EL (cell line): Measurements from ENCODE around the gene CCL5.
A peak's percentile ranks its signal among the peaks of the same experiment; 100 is the strongest.

Experiments used
- DNase-seq: peaks from one replicate; pipeline ENCODE4 v3.0.0-alpha.2; 2016

Gene CCL5

DNA sequence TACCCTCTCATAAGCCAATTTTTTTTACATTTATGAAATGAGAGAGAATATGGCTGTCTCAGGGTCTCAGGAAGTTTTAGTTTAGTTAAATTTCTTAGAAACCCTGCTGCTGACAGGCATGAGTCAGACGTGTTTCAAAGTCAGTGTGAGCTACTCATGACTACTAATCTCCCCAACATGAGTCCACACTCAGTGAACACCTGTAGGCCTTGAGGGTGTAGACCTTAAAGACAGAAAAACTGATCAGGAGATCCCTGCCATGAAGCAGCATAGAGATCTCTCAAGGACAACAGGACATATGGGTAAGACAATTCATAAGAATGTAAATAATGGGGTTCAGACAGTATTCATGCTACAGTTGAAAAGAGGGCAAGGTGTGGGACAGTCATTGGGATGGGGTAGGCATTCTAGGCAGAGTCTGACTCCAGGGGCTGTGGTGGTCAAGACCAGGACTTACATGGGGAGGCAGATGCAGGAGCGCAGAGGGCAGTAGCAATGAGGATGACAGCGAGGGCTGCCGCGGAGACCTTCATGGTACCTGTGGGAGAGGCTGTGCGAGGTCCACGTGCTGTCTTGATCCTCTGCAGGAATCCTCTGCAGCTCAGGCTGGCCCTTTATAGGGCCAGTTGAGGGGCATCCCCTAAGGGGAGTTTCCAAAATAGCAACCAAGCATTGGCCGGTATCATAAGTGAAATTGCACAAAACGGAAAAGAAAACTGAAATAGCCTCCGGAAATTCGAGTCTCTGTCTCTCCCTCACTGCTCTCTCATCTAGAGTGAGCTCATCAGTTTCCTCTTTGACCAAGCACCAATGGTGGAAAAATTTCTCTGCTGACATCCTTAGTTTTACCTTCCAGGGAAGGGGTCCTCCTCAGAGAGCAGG, at the start of gene CCL5:
TSS of gene CCL5 (minus strand) at position 588 of the 882 bp plus-strand sequence.
- no peak for DNase-seq

DNA sequence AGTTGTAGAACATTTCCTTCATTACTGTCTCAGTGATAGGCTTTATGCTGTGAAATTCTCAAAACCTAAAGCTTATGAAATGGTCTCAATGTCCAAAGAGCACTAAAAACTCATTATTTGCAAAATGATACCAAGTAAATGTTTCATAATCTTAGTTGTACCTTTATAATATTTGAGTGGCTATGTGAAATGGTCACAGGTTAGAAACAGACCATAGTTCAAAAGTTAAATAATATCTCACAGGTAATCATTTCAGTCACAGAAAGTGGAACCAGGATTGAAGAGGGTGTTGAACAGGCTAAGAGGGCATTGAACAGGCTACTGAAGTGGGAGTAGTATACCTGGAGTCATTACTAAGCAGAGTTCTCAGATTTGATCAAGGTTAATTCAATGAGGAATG, 47.6 kb upstream of the CCL5 start:
- no peak for DNase-seq

DNA sequence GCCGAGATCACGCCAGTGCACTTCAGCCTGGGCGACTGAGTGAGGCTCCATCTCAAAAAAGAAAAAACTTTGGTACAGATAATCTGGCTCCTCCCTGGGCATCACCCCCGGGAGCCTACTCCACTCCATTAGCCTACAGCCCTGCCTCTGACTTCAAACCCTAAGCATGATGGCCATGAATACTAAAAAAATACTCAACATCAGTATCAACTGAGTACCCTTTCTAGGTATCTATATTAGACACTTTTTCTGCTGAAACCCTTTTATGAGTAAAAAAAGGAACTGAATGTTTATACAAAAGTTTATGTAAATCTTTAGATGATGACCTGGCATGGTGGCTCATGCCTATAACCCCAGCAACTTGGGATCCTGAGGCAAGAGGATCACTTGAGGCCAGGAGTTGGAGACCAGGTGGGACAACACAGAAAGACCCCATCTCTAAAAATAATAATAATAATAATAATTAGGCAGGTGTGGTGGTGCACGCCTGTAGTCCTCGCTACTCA, 43.5 kb upstream of the CCL5 start:
- no peak for DNase-seq

DNA sequence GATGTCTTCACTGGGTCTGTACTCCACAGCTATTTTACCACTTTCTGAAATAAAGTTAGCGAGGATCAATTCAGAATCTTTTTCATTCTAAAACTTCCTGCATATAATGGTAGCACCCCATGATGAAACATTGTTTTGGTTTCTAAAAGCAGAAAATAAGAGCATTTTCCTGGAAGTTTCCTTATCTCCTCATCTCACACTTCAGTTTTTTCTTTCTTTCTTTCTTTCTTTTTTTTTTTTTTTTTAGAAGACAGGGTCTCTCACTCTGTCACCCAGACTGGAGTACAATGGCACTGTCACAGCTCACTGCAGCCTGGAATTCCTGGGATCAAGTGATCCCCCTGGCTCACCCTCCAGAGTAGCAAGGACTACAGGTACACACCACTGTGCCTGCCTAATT, 40.1 kb upstream of the CCL5 start:
- no peak for DNase-seq

DNA sequence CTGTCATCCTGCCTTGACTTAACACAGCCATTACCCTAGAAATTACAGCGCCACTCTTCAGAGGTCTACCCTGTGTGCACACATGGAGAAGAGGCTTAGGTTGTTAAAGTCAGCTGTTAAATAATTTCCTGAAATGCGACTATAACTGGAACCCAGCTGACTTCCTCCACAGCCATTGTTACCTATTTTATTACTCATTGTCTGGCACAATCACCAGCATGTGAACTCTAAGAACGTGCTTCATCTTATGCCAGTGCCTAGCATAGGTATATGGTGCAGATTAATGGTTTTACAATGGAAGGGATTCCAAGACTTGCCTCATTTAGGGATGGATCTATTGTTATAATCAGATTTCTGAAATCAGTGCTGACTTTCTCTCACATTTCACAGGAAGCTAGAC, 38.5 kb upstream of the CCL5 start:
- DNase-seq, result no peak

DNA sequence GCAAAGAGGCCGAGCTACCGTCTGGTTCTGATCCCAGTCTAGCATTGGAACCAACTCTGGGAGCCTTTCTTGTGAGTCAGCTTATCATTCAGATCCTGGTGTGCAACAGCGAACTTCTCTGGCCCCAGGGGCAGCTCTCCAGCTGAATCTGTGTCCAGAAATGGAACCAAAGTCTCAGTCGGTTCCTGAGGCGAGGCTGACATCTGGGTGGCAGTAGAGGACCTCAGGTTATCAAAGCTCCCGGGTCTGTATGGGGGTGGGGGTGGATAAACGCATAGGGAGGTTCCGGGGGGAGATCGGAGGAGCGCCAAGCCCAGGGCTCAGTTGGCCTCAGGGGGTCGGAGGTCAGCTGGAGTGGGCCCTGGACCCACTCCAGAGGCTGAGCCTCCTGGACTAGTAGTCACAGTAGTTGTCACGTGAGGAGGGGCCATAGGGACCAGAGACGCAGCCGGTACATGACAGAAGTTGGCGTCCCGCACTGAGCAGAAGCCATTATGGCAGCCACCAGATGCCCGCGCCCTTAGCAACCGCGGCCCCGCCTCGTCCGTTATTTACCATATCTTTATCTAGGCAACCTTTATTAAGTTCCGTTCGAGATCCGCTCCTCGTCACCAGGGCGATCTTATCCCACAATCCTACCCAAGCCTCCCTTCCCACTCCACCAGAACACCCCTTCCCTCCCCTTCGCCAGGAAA, 37.5 kb upstream of the CCL5 start:
- DNase-seq, result no peak

DNA sequence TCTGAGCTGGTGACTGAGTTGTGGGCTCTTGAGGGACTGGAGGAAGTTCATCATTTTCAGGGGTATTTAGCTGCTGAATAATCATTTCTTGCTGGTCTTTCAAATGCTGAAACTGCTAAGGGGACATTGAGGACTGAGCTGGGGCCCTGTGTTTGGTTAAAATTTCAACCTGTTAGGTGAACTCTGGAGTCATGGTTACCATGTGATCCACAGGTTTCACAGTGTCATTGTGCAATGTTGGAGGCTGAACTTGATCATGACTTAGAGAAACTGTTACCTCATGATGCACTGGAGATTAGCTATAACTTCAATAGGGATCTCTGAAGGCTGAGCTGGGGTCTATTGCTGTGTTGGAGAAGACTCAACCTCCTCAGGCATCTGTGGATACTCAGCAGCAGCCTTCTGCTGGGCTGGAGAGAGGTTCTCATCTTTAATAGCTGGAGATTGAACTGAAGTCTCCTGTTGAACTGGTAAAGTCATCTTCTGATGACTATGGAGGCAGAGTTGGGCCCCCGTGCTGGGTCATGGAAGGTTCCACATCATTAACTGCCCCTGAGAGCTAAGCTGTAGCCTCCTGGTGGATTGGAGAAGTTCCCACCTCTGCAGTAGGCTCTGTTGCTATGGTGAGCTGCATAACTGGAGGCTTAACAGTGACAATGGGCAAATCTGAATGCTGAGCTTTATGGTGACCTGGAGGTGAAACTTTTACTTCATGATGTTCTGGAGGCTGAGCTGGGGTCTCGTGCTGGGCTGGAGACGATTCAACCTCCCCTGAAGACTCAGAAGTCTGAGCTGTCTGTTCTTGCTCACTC, 35.2 kb upstream of the CCL5 start:
- DNase-seq, result no peak

DNA sequence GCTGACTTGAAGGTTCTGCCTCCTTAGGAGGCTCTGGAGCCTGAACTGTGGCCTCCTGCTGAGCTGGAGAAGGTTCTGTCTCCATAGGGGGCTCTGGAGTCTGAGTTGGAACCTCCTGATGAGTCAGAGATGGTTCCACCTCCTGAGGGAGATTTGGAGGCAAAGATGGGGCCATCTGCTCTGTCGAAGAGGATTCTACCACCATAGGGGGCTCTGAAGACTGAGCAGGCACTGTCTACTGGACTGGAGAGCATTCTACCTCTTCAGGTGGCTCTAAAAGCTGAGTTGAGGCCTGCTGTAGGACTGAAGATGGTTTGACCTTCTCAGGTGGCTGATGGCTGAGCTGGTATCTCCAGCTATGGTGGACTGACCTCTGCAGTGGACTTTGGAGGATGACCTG, 34.2 kb upstream of the CCL5 start:
- DNase-seq, result no peak

DNA sequence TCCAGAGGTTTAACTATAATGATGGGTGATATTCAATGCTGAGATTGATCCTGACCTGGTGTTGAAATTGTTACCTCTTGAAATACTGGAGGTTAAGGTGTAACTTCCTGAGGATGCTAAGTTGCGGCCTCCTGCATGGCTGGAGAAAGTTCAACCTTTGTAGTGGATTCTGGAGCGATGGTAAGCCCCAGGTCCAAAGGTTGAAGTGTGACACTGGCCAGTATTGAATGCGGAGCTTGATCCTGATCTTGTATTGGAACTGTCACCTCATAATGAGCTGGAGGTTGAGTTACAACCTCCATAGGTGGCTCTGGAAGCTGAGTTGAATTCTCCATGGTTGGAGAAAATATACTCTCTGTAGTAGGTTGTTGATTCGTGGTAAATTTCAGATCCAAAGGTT, 33.4 kb upstream of the CCL5 start:
- no peak for DNase-seq

DNA sequence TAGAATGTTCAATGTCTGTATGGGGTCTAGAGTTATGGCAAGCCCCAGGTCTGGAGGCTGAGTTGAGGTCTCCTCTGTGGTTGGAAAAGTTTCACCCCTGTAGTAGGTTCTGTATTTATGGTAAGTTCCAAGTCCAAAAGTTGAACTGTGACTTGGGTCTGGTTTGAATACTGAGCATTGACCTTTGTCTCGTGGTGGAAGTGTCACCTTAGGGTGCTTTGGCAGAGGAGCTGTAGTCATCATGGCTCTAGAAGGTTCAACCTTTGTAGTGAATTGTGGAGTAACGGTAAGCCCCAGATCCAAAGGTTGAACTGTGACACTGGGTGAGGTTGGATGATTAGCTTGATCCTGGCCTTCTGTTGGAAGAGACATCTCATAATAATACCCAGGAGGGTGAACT, 32.8 kb upstream of the CCL5 start:
- no peak for DNase-seq

DNA sequence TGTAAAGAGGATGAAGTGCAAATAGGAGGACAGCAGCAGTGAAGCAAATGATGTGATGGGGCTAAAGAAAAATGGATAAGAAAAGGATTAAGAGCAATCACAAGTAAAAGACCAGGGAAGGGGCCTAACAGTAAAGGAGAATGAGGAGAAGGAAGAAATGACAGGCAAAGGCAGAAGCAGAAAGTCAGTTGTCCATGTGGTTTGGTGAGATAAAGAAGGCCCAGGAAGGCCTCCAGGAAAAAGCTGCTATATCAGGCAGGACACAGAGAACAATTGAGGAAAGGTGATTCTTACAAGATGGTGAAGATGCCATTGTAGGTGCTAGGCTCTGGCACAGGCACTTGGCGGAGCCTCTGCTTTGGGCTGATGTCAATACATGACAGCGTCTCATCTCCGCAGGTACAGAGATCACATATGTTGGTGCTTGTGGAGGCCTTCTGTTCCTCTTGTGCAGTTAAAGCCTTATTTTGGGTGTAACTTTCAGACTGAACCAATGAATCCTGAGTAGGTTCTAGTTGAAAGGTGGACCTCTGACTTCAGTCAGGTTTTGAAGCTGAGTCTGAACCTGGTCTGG, 32.3 kb upstream of the CCL5 start:
- DNase-seq, result no peak

DNA sequence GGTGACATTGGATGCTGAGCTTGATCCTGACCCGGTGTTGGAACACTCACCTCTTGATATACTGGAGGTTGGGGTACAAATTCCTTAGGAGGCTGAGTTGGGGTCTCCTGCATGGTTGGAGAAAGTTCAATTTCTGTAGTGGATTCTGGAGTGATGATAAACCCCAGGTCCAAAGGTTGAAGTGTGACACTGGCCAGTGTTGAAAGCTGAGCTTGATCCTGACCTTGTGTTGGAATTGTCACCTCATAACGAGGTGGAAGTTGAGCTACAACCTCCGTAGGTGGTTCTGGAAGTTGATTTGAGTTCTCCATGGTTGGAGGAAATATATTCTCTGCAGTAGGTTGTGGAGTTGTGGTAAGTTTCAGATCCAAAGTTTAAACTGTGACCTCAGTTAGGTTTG, 29.2 kb upstream of the CCL5 start:
- no peak for DNase-seq

DNA sequence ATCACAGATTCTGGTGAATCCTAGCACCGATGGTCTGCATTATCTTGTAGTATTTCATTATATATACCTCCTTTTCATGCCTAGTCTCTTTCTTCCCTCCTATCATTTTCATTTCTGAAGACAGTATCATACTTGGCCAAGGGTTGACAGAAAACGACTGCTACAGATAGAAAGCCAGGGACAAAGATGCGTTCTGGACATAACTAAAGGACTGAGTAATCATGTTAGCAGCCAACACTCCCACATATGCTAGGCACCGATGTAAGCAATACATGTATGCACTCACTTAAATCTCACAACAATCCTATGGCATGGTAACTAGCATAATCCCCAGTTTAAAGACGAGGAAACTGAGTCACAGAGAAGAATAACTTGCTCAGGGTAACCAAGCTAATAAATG, 27.5 kb upstream of the CCL5 start:
- DNase-seq, result peak; percentile 49

DNA sequence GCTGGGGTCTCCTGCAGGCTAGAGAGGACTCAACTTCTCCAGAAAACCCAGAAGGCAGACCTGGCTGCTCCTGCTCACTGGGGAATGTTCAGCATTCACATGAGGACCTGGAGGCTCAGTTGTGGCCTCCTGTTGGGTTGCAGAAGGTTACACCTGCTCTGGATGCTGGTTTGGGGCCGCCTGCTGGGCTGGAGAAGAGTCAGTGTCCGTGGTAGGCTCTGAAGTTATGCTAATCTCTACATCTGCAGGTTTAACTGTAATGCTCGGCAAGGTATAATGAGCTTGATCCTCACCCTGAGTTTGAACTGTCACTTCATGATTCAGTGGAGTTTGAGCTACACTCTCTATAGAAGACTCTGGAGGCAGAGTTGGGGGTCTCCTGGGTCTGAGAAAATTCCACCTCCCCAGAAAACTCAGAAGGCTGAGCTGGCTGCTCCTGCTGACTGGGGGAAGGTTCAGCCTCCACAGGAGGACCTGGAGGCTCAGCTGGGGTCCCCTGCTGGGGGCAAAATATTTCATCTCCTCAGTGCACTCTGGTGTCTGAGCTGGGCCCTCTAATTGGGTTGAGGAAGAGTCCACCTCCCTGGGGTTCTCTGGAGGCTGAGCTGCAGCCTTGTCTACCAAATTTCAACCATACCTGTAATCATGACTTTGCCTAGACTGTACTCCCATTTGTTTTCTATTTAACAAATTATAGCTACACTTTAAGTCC, 26.9 kb upstream of the CCL5 start:
- DNase-seq, result no peak

DNA sequence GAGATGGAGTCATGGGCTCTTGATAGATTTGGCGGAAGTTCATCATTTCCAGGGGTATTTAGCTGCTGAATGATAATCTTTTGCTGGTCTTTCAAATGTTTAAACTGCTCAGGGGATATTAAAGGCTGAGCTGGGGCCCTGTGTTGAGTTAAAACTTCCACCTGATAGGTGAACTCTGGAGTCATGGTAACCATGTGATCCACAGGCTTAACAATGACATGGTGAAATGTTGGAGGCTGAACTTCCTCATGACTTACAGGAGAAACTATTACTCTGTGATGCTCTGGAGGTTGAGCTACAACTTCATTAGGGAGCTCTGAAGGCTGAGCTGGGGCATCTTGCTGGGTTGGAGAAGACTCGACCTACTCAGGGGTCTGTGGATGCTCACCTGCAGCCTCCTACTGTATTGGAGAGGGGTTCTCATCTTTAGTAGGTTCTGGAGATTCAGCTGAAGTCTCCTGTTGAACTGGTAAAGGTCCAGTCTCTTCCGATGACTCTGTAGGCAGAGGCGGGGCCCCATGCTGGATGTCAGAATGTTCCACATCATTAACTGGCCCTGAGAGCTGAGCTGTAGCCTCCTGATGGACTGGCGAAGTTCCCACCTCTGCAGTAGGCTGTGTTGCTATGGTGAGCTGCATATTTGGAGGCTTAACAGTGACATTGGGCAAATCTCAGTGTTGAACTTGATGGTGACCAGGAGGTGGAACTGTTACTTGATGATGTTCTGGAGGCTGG, 26.2 kb upstream of the CCL5 start:
- peak; percentile 48 for DNase-seq

DNA sequence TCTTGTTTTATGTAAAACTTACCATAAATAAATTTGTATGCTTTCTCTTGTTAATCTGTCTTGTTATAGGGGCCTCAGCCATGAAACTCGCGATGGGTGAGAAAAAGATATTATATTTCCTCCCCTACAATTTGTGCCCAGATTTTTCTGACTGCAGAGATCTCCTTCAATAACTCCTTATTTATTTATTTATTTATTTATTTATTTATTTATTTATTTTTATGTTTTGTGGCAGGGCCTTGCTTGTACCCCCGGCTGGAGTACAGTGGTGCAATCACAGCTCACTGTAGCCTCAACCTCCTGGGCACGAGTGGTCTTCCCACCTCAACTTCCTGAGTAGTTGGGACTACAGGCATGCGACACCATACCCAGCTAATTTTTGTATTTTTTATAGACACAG, 23.3 kb upstream of the CCL5 start:
- no peak for DNase-seq

DNA sequence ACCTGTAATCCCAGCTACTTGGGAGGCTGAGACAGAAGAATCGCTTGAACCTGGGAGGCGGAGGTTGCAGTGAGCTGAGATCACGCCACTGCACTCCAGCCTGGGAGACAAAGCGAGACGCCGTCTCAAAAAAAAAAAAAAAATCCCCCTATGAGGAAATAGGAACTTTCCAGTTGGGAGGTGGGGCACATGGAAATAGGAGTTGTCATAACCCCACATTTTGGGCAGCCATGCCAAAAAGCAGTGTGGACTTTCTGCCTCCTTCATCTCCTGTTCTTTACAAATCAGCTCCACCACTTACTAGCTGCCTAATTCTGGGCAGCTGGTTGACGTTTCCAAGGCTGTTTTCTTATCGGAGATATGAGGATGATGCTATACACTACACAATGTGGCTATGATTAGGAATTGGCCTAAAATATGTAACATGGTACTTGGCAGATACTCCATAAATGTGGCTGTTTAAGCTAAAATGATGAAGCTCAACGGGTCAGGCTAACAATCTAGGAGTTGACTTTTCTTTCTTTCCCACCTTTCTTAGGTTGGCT, 21.5 kb upstream of the CCL5 start:
- DNase-seq, result no peak

DNA sequence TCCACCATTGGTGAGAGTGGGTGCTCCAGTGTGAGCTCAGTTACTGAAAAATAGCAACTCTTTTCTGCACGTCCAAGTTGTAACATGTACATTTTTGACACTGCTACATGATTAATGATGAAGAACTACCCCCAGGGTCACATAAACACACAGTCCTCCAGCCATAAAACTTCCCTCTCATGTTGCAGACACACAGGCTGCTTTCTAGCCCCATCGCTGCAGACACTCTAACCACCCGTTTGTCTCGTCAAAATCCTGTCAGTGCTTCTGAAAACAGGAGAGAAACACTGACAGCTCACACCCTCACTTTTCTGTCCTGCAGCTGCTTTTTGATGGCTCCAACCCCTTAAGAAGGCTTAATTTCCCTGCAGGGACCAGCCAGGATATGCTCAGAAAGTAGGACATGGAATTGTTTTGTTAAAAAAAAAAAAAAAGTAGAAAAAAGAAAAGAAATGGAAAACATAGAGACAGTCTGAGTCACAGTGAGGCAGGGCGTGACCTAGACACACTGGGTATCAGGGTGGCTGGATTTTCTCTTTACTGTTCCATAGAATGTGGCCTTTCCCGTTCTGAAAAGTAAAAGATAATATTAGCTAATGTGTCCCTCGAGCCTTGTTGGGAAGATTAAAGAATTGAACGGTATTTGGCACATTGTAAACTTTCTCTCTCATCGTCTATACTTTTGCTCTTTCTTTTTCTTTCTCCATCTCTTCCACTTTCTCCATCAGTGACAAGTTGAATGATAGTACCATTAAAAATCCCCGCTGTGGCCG, 20.7 kb upstream of the CCL5 start:
- DNase-seq, result no peak

DNA sequence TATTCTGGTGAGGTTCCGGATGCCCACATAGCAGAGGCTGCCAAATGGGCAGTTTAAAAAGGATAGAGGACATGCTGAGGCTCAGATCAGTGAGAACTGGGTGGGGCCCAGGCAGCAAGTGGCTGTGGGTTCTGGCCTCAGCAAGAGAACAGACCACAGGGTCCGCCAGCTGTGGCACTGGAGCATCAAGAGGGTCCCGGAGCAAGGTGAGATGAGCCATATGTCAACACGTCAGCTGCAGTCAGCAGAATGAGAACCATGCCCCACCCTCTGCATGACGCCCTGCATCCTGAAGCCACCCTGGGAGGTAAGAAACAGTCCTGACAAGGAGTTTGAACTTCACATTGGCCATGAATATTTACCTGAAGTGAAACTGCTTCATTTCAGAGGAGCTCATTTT, 20.1 kb upstream of the CCL5 start:
- no peak for DNase-seq

DNA sequence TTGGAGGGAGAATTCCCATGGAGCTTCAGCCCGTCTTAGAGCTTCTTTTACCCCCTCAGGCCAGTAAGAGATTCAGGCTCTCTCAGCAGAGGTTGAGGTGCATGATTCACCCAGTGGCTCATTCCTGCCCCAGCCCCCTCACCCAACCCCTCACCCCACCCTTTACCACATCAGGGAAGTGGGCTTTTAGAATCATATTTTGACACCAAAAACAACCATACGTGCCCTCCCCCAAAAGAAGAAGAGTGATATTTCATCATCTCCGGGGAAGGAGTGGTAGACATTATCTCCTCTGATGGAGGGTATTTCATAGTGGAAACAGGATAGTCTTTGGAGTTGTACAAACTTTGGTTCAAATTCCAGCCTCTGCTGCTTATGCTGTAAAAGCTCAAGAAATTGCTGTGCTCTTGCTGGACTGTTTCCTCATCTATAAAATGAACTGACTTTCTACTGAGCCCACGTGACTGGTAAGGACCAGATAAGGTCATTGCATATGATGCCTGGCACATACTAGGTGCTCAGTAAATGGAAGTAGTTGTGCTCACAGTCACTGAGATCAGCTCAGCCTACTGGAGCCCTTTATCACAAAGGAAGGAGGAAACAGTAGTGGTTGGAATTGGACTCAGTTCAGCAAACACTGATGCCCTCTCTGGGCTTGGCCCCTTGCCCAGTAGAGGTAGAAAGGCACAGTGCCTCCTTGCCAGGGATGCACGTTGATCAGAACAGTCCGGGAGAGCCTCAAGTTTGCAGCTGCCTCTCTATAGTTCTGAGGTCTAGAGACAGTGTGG, 18.3 kb upstream of the CCL5 start:
- DNase-seq, result no peak
